HepG2 (cell line): ENCODE results near the gene PSMD4.

Experiments used
- CTCF ChIP-seq: sonication (generic); formaldehyde crosslinking; IDR thresholded peaks from 2 replicates; pipeline ENCODE4 v1.5.0; 2020; ENCODE audit warnings: mild to moderate bottlenecking, missing genetic modification reagents, moderate library complexity
- KDM5B ChIP-seq: sonication (generic); formaldehyde crosslinking; IDR thresholded peaks from 2 replicates; pipeline ENCODE4 v1.4.0; 2020; ENCODE audit warnings: missing genetic modification reagents, mild to moderate bottlenecking, borderline replicate concordance
- TBP ChIP-seq: sonication (generic); formaldehyde crosslinking; IDR thresholded peaks from 2 replicates; pipeline ENCODE4 v1.5.0; 2020; ENCODE audit warnings: missing genetic modification reagents
- ZNF264 ChIP-seq: sonication (generic); formaldehyde crosslinking; IDR thresholded peaks from 2 replicates; pipeline ENCODE4 v1.4.0; 2020; ENCODE audit warnings: missing genetic modification reagents
- ZNF441 ChIP-seq: sonication (generic); formaldehyde crosslinking; IDR thresholded peaks from 2 replicates; pipeline ENCODE4 v1.7.0; 2021; ENCODE audit warnings: missing genetic modification reagents, borderline replicate concordance

GRCh38 chr1:151287767-151288500, 33.4 kb downstream of the PSMD4 start:
- TF ChIP-seq KDM5B (CRISPR knock-in tag) (no peak), ZNF441 (no peak), TBP (CRISPR knock-in tag) (no peak), CTCF (no peak), ZNF264 (CRISPR knock-in tag) (no peak)
